Karpas-422 (cell line): ENCODE data around the gene TMEM126A. TPM values are rescaled to one million over a fixed set of nuclear protein-coding genes. Genes with fewer than 3 reads are reported as not detected.

Experiments used
- DNase-seq: peaks from one replicate; pipeline ENCODE4 v3.0.0-alpha.2; 2015
- H2AFZ ChIP-seq: fragments of 200-600 bp; sonication (generic); 2 replicates; pipeline ENCODE4 v1.6.1; 2014; ENCODE audit warnings: antibody characterized with exemption, low read length, mixed read lengths
- H3K27ac ChIP-seq: fragments of 200-600 bp; sonication (generic); 2 replicates; pipeline ENCODE4 v1.5.1; 2014; ENCODE audit warnings: mild to moderate bottlenecking, low read length, moderate library complexity
- H3K27me3 ChIP-seq: fragments of 200-600 bp; sonication (generic); 2 replicates; pipeline ENCODE4 v1.6.1; 2014; ENCODE audit warnings: low read length, mixed read lengths
- H3K36me3 ChIP-seq: fragments of 200-600 bp; sonication (generic); 2 replicates; pipeline ENCODE4 v1.6.1; 2014; ENCODE audit warnings: low read length, mixed read lengths; ENCODE audit not compliant: insufficient read depth
- H3K4me1 ChIP-seq: fragments of 200-600 bp; sonication (generic); 2 replicates; pipeline ENCODE4 v1.6.1; 2014; ENCODE audit warnings: mild to moderate bottlenecking, low read length, mixed read lengths
- H3K4me2 ChIP-seq: fragments of 200-600 bp; sonication (generic); 2 replicates; pipeline ENCODE4 v1.6.1; 2014; ENCODE audit warnings: low read length, low read depth, mild to moderate bottlenecking; ENCODE audit not compliant: poor library complexity, severe bottlenecking
- H3K4me3 ChIP-seq: fragments of 200-600 bp; sonication (generic); 2 replicates; pipeline ENCODE4 v1.5.1; 2014; ENCODE audit warnings: mild to moderate bottlenecking, antibody characterized with exemption, low read length, mixed read lengths
- H3K79me2 ChIP-seq: fragments of 200-600 bp; sonication (generic); 2 replicates; pipeline ENCODE4 v1.6.1; 2014; ENCODE audit warnings: mild to moderate bottlenecking, low read length, mixed read lengths
- H3K9ac ChIP-seq: fragments of 200-600 bp; sonication (generic); 2 replicates; pipeline ENCODE4 v1.6.0; 2014; ENCODE audit warnings: low read length
- H3K9me2 ChIP-seq: fragments of 200-600 bp; sonication (generic), shearing (Covaris generic); replicated peaks from 2 replicates; pipeline ENCODE4 v1.6.0; 2014; ENCODE audit warnings: mild to moderate bottlenecking, low read length, moderate library complexity; ENCODE audit not compliant: insufficient read depth
- H3K9me3 ChIP-seq: fragments of 300-700, 200-600 bp; sonication (generic); 2 replicates; pipeline ENCODE4 v1.6.1; 2014; ENCODE audit warnings: low read length, mixed read lengths
- H4K20me1 ChIP-seq: fragments of 200-600 bp; sonication (generic); 2 replicates; pipeline ENCODE4 v1.6.1; 2014; ENCODE audit warnings: mild to moderate bottlenecking, antibody characterized with exemption, low read length, low read depth; ENCODE audit not compliant: insufficient read depth
- total RNA-seq: library from RNA; depleted of rRNA; stranded (reverse); fragments of >200 nt; shearing (Covaris generic); gene quantifications from 2 replicates; pipeline ENCODE4 v1.2.3, GENCODE V29; 2014; ENCODE audit warnings: low replicate concordance; rRNA removed

TMEM126A gene
- total RNA-seq, 1 experiment from 2014 or later: 77.2 TPM

GRCh38 chr11:85695546-85695945 lies 47.8 kb downstream of the TMEM126A start:
- Histone ChIP-seq H3K4me1 (no peaks in the 10 kb centered on the region), H3K4me3 (no peak overlapping the region), H3K36me3 (no peaks in the 10 kb centered on the region), H4K20me1 (no peaks in the 10 kb centered on the region), H3K9ac (no peak overlapping the region), H2AFZ (no peak overlapping the region), H3K27ac (no peak overlapping the region), H3K79me2 (no peaks in the 10 kb centered on the region), H3K27me3 (no peaks in the 10 kb centered on the region), H3K9me2 (no peaks in the 10 kb centered on the region), H3K4me2 (no peak overlapping the region), H3K9me3 (no peaks in the 10 kb centered on the region)
- DNase-seq: no peak

- H2AFZ ChIP-seq: no peak overlapping the region
These were observed 50.0 kb downstream of the TMEM126A start for GRCh38 chr11:85697747-85698146.

GRCh38 chr11:85698195-85698594 lies 50.4 kb downstream of the TMEM126A start:
- no peaks in the 10 kb centered on the region for H4K20me1 ChIP-seq
- H3K9ac ChIP-seq: no peak overlapping the region
- no peak overlapping the region for H3K27ac ChIP-seq
- H3K36me3 ChIP-seq: no peaks in the 10 kb centered on the region
- no peak overlapping the region for H2AFZ ChIP-seq
- DNase-seq: no peak
- no peaks in the 10 kb centered on the region for H3K4me1 ChIP-seq
- no peaks in the 10 kb centered on the region for H3K79me2 ChIP-seq
- H3K27me3 ChIP-seq: 0 out of 2 replicates have a peak, but pooled peaks cover 2% of the 10 kb centered on the region
- H3K4me3 ChIP-seq: no peak overlapping the region
- no peak overlapping the region for H3K4me2 ChIP-seq
- H3K9me2 ChIP-seq: no peaks in the 10 kb centered on the region
- no peaks in the 10 kb centered on the region for H3K9me3 ChIP-seq

More at GRCh38 chr11:85697747-85698146, 50.0 kb downstream of the TMEM126A start:
- Histone ChIP-seq H3K79me2 (no peaks in the 10 kb centered on the region), H3K4me3 (no peak overlapping the region), H3K4me1 (no peaks in the 10 kb centered on the region), H3K9me2 (no peaks in the 10 kb centered on the region), H3K9me3 (no peaks in the 10 kb centered on the region), H3K27ac (no peak overlapping the region), H4K20me1 (no peaks in the 10 kb centered on the region), H3K9ac (no peak overlapping the region), H3K36me3 (no peaks in the 10 kb centered on the region), H3K4me2 (no peak overlapping the region), H3K27me3 (0 out of 2 replicates have a peak, but pooled peaks cover 2% of the 10 kb centered on the region)
- no peak for DNase-seq

GRCh38 chr11:85699957-85700741 lies 52.4 kb downstream of the TMEM126A start:
- no peaks in the 10 kb centered on the region for H3K79me2 ChIP-seq
- no peak for DNase-seq
- H3K27ac ChIP-seq: no peak overlapping the region
- H2AFZ ChIP-seq: no peak overlapping the region
- no peak overlapping the region for H3K9ac ChIP-seq
- H3K4me2 ChIP-seq: no peak overlapping the region
- no peaks in the 10 kb centered on the region for H3K9me3 ChIP-seq
- H4K20me1 ChIP-seq: no peaks in the 10 kb centered on the region
- H3K4me1 ChIP-seq: no peaks in the 10 kb centered on the region
- H3K27me3 ChIP-seq: 0 out of 2 replicates have a peak, but pooled peaks cover 2% of the 10 kb centered on the region
- no peaks in the 10 kb centered on the region for H3K36me3 ChIP-seq
- no peak overlapping the region for H3K4me3 ChIP-seq
- H3K9me2 ChIP-seq: no peaks in the 10 kb centered on the region

GRCh38 chr11:85704967-85705366 lies 57.2 kb downstream of the TMEM126A start:
- no peaks in the 10 kb centered on the region for H4K20me1 ChIP-seq
- no peak overlapping the region for H3K4me3 ChIP-seq
- no peaks in the 10 kb centered on the region for H3K9me2 ChIP-seq
- no peaks in the 10 kb centered on the region for H3K36me3 ChIP-seq
- no peak overlapping the region for H3K9ac ChIP-seq
- 0 out of 2 replicates have a peak, but pooled peaks cover 2% of the 10 kb centered on the region for H3K27me3 ChIP-seq
- no peaks in the 10 kb centered on the region for H3K4me1 ChIP-seq
- H3K4me2 ChIP-seq: no peak overlapping the region
- no peaks in the 10 kb centered on the region for H3K9me3 ChIP-seq
- H3K27ac ChIP-seq: no peak overlapping the region
- no peak for DNase-seq
- no peak overlapping the region for H2AFZ ChIP-seq
- H3K79me2 ChIP-seq: no peaks in the 10 kb centered on the region

GRCh38 chr11:85705800-85706199 lies 58.0 kb downstream of the TMEM126A start:
- no peaks in the 10 kb centered on the region for H4K20me1 ChIP-seq
- no peaks in the 10 kb centered on the region for H3K36me3 ChIP-seq
- H3K79me2 ChIP-seq: no peaks in the 10 kb centered on the region
- no peak overlapping the region for H2AFZ ChIP-seq
- H3K4me3 ChIP-seq: no peak overlapping the region
- H3K27ac ChIP-seq: no peak overlapping the region
- H3K9me3 ChIP-seq: no peaks in the 10 kb centered on the region
- no peaks in the 10 kb centered on the region for H3K9me2 ChIP-seq
- no peak overlapping the region for H3K4me2 ChIP-seq
- 0 out of 2 replicates have a peak, but pooled peaks cover 2% of the 10 kb centered on the region for H3K27me3 ChIP-seq
- no peak overlapping the region for H3K9ac ChIP-seq
- H3K4me1 ChIP-seq: no peaks in the 10 kb centered on the region
- no peak for DNase-seq

Other genes with a start within 250 kb of the TMEM126A start
- gene DLG2, start 20.6 kb upstream of the TMEM126A start, total RNA-seq: 2.7 and 6.9 TPM in 2 replicates
- gene TMEM126B, start 19.4 kb upstream of the TMEM126A start, total RNA-seq: 92.1 and 188 TPM in 2 replicates
- gene CREBZF, start 17.2 kb downstream of the TMEM126A start, total RNA-seq: 230 and 297 TPM in 2 replicates
- 0.37 and 0.40 TPM in 2 replicates for gene CCDC89, start 38.2 kb downstream of the TMEM126A start, total RNA-seq
- 0.69 and 0.75 TPM in 2 replicates for gene SYTL2, start 163.2 kb downstream of the TMEM126A start, total RNA-seq
- not detected in 2 replicates for gene CCDC83, start 207.4 kb downstream of the TMEM126A start, total RNA-seq